Activated naive CD4-positive, alpha-beta T cell treated with anti-CD3 and anti-CD28 coated beads, Interleukin-2, amount 50 U/mL, for 24 hours (primary cell): ENCODE measurements around the gene TBC1D22A.
A peak's percentile ranks its signal among the peaks of the same experiment; 100 is the strongest.

Experiments
- H3K27ac Mint-ChIP-seq: one replicate; pipeline ENCODE4 v1.8.0; 2021; ENCODE audit warnings: mild to moderate bottlenecking, mixed read lengths
- H3K27me3 Mint-ChIP-seq: one replicate; pipeline ENCODE4 v1.8.0; 2021; ENCODE audit warnings: mixed read lengths
- H3K36me3 Mint-ChIP-seq: one replicate; pipeline ENCODE4 v1.8.0; 2021; ENCODE audit warnings: mixed read lengths
- H3K4me1 Mint-ChIP-seq: one replicate; pipeline ENCODE4 v1.8.0; 2021; ENCODE audit warnings: mixed read lengths
- H3K4me3 Mint-ChIP-seq: one replicate; pipeline ENCODE4 v1.8.0; 2021; ENCODE audit warnings: mild to moderate bottlenecking, mixed read lengths
- H3K9me3 Mint-ChIP-seq: one replicate; pipeline ENCODE4 v1.8.0; 2021; ENCODE audit warnings: mixed read lengths

Gene TBC1D22A

DNA sequence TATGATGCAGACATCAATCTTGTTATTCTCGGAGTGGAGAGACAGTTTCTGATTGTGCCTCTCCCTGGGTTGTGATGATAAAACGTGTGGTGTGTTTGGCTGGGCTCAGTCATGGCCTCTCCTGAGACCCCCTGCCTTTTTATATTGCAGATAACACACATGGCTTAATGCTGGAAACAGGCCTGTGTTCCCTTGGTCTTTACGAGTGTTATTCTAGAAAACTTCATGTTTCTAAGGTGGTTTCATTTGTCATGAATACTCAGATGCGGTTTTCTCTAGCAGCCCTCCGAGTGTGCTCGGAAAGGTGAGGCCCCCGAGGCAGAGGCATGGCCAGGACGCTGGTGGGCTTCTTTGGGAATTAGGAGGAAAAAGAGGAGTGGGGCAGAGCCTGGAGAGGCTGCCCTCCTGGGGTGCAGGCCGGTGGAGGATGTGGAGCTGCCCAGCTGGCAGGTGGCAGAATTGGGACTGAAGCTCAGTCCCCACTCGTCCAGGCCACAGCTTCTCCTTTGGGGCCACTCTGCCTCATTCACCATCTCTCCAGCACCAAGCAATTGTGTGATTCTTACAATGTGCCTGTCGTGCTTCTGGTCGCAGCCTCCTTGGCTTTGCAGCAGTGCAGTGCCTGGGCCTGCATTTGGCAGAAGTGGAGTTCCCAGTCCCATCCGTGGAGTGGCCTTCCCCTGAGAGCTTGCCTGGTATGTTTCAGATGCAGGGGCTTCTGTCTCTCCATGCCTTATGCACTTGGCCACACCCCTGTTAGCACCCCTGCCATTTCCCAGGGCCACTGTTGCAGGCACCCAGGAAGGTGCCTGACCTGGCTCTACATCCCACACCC is 309.6 kb downstream of the TBC1D22A start:
- peaks cover 4% of the 10 kb centered on the region for H3K9me3 Mint-ChIP-seq
- H3K27me3 Mint-ChIP-seq = no peaks in the 10 kb centered on the region
- H3K4me3 Mint-ChIP-seq = no peak overlapping the region
- no peak overlapping the region for H3K27ac Mint-ChIP-seq
- peaks cover 20% of the 10 kb centered on the region for H3K36me3 Mint-ChIP-seq
- peaks cover 23% of the 10 kb centered on the region for H3K4me1 Mint-ChIP-seq

DNA sequence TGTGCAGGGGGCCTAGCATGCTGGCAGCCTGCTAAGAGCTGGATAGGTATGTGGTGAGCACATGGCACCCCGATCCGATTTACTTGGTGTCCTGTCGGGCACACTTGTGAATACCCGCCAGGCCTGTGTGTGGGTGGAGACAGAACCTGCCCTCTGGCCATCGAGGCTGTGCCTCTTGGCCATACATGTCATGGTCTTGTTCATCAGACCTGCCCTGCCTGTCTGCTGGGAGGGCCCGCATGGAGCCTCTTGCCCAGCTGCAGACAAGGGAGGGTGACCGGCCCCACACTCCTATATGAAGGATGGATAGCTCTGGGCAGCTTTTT is 310.2 kb downstream of the TBC1D22A start:
- H3K27me3 Mint-ChIP-seq = no peaks in the 10 kb centered on the region
- H3K27ac Mint-ChIP-seq = no peak overlapping the region
- no peak overlapping the region for H3K4me3 Mint-ChIP-seq
- H3K36me3 Mint-ChIP-seq = peaks cover 20% of the 10 kb centered on the region
- peaks cover 4% of the 10 kb centered on the region for H3K9me3 Mint-ChIP-seq
- peaks cover 18% of the 10 kb centered on the region for H3K4me1 Mint-ChIP-seq

DNA sequence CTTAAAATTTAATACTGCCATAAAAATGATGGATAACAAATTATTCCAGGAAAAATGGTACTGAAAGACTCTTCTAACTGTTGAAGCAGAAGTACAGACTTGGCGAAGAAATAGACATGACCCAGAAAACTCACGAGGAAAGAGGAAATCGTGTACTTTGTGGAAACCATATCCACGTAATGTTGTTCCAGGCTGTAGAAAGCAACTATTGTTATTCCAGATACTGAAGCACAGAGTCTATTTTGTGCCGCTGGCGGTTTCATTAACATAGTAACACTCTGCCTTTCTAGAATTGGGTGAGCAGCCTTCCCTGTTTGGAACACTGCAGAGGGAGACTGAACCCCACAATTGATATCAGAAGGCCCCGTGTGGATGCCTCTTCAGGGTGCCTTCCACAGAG is 310.6 kb downstream of the TBC1D22A start:
- Mint-ChIP-seq H3K36me3 (peaks cover 21% of the 10 kb centered on the region), H3K27ac (no peak overlapping the region), H3K9me3 (peaks cover 4% of the 10 kb centered on the region), H3K27me3 (no peaks in the 10 kb centered on the region), H3K4me3 (no peak overlapping the region), H3K4me1 (peaks cover 13% of the 10 kb centered on the region)

DNA sequence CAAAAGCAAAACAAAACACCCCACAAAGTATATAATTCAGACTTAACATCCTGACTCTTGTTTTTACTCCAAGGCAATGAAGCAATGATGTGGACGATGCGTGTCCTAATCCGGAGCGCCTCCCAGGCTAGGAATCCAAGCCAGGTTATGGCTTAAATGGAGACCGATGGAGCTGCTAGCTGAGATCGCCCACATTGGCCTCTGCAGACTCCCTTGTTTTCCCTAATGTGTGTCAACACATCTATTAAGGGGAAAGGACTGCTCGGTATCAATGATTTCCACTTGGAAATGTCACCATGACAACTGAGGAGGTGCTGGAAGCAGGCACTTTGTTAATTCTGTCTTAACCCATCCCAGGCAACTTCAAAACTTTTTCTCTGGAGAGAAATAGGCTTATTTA is 311.7 kb downstream of the TBC1D22A start:
- Mint-ChIP-seq H3K27me3 (no peaks in the 10 kb centered on the region), H3K36me3 (peaks cover 26% of the 10 kb centered on the region), H3K4me1 (peaks cover 7% of the 10 kb centered on the region), H3K9me3 (peaks cover 4% of the 10 kb centered on the region), H3K4me3 (no peak overlapping the region), H3K27ac (no peak overlapping the region)

DNA sequence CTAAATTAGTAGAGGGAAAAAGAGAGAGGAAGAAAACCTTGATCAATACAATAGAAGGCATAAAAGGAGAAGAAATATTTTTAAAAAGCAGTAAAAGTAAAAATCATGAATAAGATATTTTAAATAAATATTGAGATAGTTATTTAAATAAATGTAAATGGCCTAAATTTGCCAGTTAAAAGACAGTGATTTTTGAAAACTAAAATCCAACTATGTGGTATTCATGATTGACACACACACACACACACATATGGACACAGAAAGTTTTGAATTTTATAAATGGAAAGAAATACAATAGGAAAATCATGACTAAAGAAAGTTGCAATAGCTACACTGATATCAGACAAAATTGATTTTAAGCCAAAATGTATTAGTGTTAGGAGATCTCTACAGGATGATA is 313.1 kb downstream of the TBC1D22A start:
- Mint-ChIP-seq H3K4me1 (no peaks in the 10 kb centered on the region), H3K4me3 (no peak overlapping the region), H3K27me3 (no peaks in the 10 kb centered on the region), H3K27ac (no peak overlapping the region), H3K36me3 (peaks cover 28% of the 10 kb centered on the region), H3K9me3 (peaks cover 11% of the 10 kb centered on the region)

DNA sequence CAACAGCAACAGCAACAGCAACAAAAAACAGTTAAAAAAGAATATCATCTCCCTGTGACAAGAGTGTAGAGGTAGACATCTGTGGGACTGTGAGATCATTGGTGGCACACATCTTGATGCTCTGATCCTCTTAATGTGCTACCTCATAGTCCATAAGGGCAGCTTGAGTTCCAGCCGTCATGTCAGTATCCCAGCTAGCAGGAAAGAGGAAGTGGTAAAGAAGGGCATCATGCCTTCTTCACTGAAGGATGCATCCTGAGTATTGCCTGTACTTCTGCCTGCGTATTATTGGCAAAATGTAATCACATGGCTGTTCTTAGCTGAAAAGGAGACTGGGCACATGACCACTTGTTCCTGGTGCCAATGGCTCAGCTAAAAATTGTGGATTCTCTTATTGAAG is 314.3 kb downstream of the TBC1D22A start:
- peaks cover 28% of the 10 kb centered on the region for H3K36me3 Mint-ChIP-seq

DNA sequence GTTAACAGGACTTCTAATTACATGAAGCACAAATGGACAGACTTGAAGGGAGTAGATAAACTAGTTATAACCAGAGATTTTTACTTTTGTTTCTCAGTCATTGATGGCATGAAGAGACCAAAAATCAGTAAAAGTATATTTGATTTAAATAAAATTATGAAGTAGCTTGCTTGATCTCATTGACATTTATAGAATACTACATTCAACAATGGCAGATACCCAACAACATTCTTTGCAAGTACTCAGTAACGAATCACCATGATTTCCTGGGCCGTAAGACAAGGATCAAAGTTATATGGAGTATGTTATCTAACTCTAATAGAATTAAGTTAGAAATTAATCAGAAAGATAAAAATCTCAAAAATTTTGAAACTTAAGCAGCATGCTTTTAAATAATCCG is 317.6 kb downstream of the TBC1D22A start:
- Mint-ChIP-seq H3K27me3 (no peaks in the 10 kb centered on the region), H3K4me1 (no peaks in the 10 kb centered on the region), H3K9me3 (peaks cover 11% of the 10 kb centered on the region), H3K36me3 (peaks cover 15% of the 10 kb centered on the region), H3K27ac (no peak overlapping the region), H3K4me3 (no peak overlapping the region)

More for the DNA sequence above, 314.3 kb downstream of the TBC1D22A start:
- no peaks in the 10 kb centered on the region for H3K4me1 Mint-ChIP-seq
- H3K27ac Mint-ChIP-seq = no peak overlapping the region
- H3K27me3 Mint-ChIP-seq = no peaks in the 10 kb centered on the region
- no peak overlapping the region for H3K4me3 Mint-ChIP-seq
- H3K9me3 Mint-ChIP-seq = peaks cover 11% of the 10 kb centered on the region

DNA sequence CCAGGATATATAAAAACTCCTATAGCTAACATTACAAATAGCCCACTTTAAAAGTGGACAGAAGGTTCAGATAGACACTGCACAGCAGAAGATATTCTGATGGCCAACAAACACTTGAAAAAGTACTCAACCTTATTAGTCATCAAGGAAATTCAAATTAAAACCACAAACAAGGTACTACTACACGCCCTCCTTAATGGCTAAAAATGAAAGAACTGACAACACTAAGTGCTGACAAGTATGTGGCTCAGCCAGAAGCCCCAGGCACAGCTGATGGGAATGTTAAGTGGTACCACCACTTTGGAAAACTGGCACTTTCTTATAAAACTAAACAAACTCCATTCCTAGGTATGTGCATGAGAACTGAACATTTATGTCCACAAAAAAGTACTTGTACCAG is 320.1 kb downstream of the TBC1D22A start:
- Mint-ChIP-seq H3K27me3 (no peaks in the 10 kb centered on the region), H3K4me3 (no peak overlapping the region)

DNA sequence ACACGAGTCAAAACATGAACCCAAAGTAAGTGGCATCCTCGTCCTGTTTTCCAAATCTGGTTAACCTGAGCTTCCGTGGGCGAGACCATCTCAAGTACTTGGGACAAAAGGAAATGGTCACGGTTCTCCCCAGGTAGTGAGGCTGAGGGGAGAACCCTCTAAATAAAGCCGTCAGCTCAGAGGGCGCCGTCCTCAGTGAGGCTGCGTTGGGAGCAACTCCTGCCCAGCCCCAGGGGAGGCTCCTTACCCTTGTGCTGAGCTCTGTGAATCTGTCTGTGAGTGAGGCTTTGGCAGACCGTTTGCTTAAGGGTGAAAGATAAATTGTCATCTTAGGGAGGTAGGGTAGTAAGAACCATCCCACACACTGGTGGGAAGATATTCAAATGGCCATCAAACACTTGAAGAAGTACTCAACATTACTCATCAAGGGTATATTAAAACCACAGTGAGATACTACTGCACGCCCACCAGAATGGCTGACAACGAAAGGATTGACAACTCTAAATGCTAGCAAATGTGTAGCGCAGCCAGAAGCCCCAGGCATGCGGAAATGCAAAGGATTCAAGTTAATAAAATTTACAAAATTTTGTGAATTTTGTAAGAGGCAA is 321.0 kb downstream of the TBC1D22A start:
- H3K27ac Mint-ChIP-seq = no peak overlapping the region
- peaks cover 9% of the 10 kb centered on the region for H3K4me1 Mint-ChIP-seq
- no peak overlapping the region for H3K4me3 Mint-ChIP-seq
- H3K27me3 Mint-ChIP-seq = no peaks in the 10 kb centered on the region
- peaks cover 5% of the 10 kb centered on the region for H3K36me3 Mint-ChIP-seq
- H3K9me3 Mint-ChIP-seq = peaks cover 7% of the 10 kb centered on the region

More for the DNA sequence above, 320.1 kb downstream of the TBC1D22A start:
- Mint-ChIP-seq H3K9me3 (peaks cover 7% of the 10 kb centered on the region), H3K27ac (no peak overlapping the region), H3K4me1 (peaks cover 3% of the 10 kb centered on the region), H3K36me3 (peaks cover 8% of the 10 kb centered on the region)

DNA sequence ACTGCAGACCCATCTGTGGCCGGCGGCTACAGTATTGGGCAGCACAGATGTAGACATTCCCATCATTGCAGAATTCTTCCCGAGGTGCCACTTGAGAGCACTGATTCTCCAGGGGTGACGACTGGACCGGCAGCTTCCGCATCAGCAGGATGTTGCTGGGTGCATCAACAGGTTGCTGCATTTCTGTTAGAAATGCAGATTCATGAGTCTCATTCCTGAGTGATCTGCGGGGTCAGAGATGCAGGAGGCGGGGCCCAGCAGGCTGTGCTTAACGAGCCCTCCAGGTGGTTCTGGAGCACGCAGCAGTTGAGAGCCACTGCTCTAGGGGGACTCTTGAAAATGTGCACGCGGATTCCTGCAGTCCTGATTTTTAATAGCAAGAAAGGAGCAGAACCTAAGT is 321.8 kb downstream of the TBC1D22A start:
- Mint-ChIP-seq H3K4me3 (no peak overlapping the region), H3K4me1 (peaks cover 16% of the 10 kb centered on the region), H3K9me3 (peaks cover 7% of the 10 kb centered on the region), H3K27ac (no peak overlapping the region), H3K27me3 (no peaks in the 10 kb centered on the region), H3K36me3 (peaks cover 1% of the 10 kb centered on the region)

DNA sequence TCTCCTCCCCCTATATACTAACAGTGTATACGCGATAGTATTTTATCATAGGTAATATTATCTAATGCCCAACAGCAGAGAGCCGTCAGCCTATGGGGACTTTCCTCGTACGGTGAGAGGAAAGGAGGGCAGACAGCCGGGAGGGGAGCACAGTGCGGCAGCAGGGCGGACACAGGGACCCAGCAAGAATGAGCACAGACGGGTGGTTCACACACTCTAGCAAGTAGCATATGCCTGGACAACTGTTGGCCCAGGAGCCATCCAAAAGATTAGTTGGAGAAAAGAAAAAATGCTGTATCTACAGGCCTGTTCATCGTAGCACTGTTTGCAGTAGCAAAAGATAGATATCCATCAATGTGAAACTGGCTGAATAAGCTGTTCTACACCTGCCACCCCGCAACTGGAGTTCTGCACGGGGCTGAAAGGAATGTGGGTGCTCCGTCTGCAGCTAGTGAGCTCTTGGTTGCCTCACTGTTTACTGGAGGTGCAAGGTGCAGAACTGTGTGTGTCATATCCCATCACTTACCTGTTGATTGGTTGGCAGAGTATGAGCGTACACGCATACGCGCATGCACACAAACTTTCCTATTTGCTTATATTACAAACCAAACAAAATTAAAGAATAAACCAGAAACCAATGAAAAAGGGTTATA is 324.3 kb downstream of the TBC1D22A start:
- H3K9me3 Mint-ChIP-seq = no peaks in the 10 kb centered on the region
- H3K27me3 Mint-ChIP-seq = no peaks in the 10 kb centered on the region
- H3K27ac Mint-ChIP-seq = no peak overlapping the region

DNA sequence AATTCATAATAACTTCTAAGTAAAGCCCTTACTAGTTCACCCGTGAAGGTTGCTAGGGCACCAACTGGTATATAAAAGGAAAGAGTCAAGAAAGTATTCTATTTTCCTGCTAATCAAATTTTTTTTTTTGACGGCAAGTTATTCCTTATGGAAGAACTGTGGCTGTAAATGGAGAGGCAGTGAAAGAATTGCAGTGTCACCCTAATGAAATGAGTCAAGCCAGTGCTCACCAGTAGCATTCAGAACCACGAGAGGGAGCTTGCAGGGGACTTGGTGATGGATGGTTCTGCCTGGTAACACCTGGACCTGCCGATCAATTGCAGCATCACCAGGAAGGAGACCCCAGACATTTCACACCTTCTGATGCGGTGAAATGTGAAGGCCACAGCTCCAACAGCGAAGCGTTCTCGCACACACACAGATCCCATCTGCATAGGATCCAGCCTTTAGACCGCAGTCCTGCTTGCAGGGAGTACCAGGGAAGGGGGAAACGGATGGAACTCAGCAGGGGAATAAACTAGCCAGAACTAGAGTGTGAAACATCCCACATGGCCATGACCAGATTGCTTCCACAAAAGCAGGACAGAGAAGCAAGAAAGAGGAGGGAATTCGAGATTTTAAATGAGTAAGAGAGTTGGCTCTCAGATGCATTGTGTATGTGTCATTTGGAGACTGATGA is 326.2 kb downstream of the TBC1D22A start:
- Mint-ChIP-seq H3K4me1 (peaks cover 40% of the 10 kb centered on the region), H3K36me3 (peaks cover 4% of the 10 kb centered on the region), H3K4me3 (no peak overlapping the region), H3K27ac (no peak overlapping the region), H3K27me3 (no peaks in the 10 kb centered on the region), H3K9me3 (no peaks in the 10 kb centered on the region)

More for the DNA sequence above, 324.3 kb downstream of the TBC1D22A start:
- no peaks in the 10 kb centered on the region for H3K36me3 Mint-ChIP-seq
- H3K4me3 Mint-ChIP-seq = no peak overlapping the region
- H3K4me1 Mint-ChIP-seq = peaks cover 36% of the 10 kb centered on the region

DNA sequence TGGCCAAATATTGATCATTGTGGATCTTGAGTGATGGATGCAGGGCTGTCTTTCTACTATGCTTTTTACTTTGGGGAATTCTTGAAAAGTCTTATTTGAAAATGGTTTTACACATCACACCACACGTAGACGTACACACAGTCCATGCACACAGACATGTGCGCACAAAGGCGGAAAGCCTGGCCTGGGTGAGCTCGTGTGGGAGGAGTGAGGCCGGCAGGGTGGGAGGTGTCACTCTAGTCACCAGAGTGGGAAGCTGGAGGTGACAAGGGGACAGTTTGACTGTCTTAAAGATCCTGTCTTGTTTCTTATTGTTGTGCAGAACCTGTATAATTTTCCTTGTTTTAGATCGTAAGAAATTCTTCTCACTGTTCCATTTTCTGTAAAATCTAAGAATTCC is 326.9 kb downstream of the TBC1D22A start:
- Mint-ChIP-seq H3K27ac (no peak overlapping the region), H3K36me3 (peaks cover 4% of the 10 kb centered on the region), H3K27me3 (no peaks in the 10 kb centered on the region), H3K9me3 (no peaks in the 10 kb centered on the region), H3K4me3 (peak overlapping the region; percentile 45), H3K4me1 (peaks cover 40% of the 10 kb centered on the region)

DNA sequence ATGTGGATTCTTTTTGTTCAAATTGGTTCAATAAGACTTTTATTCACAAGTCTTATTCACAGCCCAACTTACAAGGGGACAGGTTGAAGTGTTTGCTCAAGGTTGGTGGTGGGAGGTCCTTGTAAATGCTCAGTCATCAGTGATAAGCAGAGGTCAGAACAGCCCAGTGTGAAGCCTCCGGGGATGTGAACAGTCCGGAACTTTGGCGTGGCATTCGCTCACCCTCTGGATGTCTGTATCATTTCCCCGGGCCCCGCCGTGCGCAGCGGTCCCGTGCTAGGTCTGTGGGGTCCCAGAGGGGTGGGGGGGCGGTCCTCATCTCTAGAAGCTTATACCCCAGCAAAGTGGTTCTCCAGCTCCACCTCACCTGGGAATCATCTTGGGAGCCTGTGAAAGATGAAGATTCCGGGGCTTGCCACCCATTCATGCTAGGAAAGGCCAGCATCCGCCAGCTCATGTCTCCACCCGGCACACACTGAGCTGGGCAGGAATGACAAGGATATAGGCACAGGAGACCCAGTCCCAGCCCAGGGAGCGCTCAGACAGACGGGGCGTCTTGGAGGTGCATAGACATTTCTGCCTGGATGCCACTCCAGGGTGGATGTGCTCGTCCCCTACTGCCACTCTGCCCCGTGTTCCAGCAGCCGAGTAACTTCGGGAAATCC is 327.5 kb downstream of the TBC1D22A start:
- H3K4me3 Mint-ChIP-seq = peak overlapping the region; percentile 45
- no peak overlapping the region for H3K27ac Mint-ChIP-seq
- peaks cover 40% of the 10 kb centered on the region for H3K4me1 Mint-ChIP-seq
- H3K36me3 Mint-ChIP-seq = peaks cover 4% of the 10 kb centered on the region
- no peaks in the 10 kb centered on the region for H3K27me3 Mint-ChIP-seq
- no peaks in the 10 kb centered on the region for H3K9me3 Mint-ChIP-seq

DNA sequence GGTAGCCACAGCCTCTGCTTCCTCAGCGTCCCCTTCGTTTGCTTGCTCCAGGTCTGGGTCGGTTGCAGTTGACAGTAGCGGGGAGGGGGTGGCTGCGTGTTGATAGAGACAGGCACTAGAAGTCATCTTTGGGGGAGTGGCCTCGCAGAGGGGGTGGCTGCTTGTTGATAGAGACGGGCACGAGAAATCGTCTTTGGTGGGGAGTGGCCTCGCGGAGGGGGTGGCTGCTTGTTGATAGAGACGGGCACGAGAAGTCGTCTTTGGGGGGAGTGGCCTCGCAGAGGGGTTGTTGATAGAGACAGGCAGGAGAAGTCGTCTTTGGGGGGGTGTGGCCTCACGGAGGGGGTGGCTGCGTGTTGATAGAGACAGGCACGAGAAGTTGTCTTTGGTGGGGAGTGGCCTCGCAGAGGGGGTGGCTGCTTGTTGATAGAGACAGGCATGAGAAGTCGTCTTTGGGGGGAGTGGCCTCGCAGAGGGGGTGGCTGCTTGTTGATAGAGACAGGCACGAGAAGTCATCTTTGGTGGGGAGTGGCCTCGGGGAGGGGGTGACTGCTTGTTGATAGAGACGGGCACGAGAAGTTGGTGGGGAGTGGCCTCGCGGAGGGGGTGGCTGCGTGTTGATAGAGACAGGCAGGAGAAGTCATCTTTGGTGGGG is 328.3 kb downstream of the TBC1D22A start:
- Mint-ChIP-seq H3K9me3 (no peaks in the 10 kb centered on the region), H3K27me3 (no peaks in the 10 kb centered on the region), H3K4me1 (peaks cover 40% of the 10 kb centered on the region), H3K27ac (no peak overlapping the region), H3K4me3 (peak overlapping the region; percentile 69), H3K36me3 (peaks cover 4% of the 10 kb centered on the region)
